GM19035 (cell line): Measurements from ENCODE around the gene CD300LD.

Experiments used
- ATAC-seq: cut with Tn5 transposase; IDR thresholded peaks from one replicate; pipeline ENCODE4 v1.9.1; 2021; ENCODE audit not compliant: unreplicated experiment

The CD300LD gene

DNA sequence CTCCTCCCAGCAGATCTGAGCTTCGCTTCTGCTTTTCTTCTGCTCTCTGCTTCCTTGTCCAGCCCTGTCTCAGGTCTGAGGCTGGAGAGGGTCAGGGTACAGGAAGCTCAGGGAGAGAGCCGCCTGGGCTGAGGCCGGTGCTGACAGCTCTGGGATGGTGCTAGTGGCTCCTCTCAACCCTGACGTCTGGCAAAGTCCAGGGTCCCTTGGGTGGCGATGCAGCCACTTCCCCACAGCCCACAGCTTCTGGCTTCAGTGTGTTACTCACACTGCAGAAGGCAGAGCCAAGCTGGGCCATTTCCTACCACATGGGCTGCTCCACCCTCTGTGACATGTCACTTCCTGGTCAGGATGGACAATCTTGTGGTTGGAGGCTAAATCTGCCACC is 46.2 kb downstream of the CD300LD start, which contains the start of gene CD300C:
CD300C (minus strand) TSS at position 273 of the 388 bp plus-strand sequence. CDS start 333 bp downstream, outside the sequence.
- no peak for ATAC-seq

DNA sequence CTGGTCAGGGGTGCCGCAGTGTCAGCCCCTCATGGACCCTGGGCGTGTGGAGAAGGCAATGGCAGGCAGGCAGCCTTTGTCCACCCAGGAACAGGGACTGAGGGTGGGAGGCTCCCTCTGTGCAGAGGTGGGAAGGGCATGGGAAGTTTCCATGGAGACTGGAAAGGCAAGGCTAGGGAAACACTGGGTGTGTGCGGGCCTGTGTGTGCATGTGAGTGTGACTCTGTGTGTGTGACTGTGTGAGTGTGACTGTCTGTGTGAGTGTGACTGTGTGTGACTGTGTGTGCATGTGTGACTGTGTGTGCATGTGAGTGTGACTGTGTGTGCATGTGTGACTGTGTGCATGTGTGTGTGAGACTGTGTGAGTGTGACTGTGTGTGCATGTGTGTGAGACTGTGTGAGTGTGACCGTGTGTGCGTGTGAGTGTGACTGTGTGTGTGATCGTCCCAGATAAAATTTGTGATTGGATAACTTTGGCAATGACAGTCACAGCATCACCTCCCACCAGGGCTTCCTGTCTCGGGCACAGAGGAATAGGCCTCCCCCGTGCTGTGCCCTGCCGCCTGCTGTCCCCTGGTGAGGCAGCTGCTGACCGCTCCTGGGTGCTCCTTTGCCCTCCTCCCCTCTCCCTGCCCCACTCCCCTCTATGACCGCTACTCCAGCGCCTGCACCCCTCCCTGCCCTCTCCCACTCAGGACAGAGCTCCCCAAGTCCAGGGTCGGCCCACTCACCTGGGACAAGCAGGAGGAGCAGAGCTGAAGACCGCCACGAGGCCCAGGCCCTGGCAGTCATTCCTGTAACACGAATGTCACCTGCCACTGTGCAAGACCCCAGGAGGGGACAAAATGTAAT is 46.9 kb downstream of the CD300LD start:
- no peak for ATAC-seq

- no peak for ATAC-seq
Observed at GRCh38 chr17:74543891-74544760, 48.0 kb downstream of the CD300LD start.

- no peak for ATAC-seq
Observed at GRCh38 chr17:74543406-74543805, 48.7 kb downstream of the CD300LD start.

GRCh38 chr17:74542727-74543383 is 49.2 kb downstream of the CD300LD start:
- no peak for ATAC-seq

DNA sequence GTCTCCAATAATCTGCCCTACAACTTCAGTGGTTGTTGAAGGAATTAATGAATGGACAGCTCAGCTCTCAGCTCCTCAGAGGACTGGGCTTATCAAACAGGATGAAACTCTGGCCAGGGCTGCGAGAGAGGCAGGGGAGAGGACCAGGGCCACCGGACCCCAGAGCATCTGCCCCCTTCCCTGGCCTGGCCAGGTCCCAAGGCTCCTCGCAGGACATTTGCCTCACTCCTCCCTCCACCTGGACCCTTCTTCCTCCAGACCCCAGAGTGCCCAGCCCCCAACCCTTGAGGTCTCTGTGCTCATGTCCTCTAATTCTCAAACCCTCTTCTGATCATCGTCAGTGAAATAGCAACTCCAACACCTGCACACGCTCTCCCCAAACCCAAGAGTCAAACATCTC is 49.9 kb downstream of the CD300LD start:
- ATAC-seq, result no peak

GRCh38 chr17:74541176-74542111 is 50.6 kb downstream of the CD300LD start:
- no peak for ATAC-seq

DNA sequence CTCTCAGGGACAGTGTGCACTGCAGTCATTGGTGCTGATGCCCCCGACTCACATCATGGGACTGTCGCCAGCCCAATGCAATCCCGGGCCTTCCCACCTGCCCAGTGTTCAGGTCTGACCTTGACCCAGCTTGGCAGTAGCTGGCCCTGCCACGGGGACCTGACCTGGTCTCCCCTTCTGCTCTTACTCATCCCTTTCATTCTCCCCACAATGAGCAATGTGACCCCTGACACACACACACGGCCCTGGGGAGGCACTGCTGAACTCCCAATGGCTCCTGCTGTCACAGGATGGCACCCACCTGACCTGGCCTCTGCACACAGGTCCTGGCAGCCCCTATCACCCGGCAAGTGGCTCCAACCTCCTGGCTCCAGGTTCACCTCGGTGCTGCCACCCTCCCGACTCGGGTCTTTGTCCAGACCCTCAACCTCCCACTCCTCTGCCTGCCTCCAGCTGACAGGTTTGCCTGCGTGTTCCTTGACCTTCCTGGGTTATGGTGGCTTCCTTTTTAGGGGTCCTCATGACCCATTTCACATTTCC is 52.7 kb downstream of the CD300LD start:
- ATAC-seq, result no peak

DNA sequence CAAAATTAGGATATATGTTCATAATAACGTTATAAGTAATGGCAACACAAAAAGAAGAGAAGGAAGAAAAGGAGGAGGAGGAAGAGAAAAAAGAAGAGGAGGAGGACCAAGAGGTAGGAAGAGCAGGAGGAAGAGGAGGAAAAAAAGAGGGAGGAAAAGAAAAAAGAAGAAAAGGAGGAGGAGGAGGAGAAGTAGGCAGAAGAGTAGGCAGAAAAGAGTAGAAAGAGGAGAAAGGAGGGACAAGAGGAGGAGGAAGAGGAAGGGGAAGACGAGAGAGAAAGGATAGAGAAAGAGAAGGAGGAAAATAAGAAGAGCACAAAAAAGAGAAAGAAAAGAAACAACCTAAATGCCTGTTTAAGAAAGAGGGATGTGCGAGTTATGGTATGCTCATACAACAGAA is 55.2 kb downstream of the CD300LD start:
- ATAC-seq, result no peak

- no peak for ATAC-seq
Observed at GRCh38 chr17:74532115-74532514, 60.0 kb downstream of the CD300LD start.

GRCh38 chr17:74531231-74531761 is 60.8 kb downstream of the CD300LD start, which contains the start of gene CD300LB:
Gene CD300LB (minus strand): TSS chr17:74531475. CDS start chr17:74531350, 125 bp downstream.
- ATAC-seq, result no peak

DNA sequence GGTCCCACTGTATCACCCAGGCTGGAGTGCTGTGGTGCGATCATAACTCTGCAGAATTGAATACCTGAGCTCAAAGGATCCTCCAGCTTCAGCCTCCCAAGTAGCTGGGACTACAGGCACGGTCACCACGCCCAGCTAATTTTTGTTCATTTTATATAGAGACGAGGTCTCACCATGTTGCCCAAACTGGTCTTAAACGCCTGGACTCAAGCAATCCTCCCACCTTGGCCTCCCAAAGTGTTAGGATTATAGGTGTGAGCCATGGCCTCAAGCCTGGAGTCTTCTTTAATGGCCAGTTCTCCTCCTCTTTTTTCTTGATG is 61.3 kb downstream of the CD300LD start:
- ATAC-seq, result no peak
